HCT116 (cell line): ENCODE data around the gene CACNG1.

Source experiments
- CEBPB ChIP-seq: IDR thresholded peaks from 2 replicates; pipeline ENCODE4 v1.6.1; 2012; ENCODE audit warnings: low read depth
- POLR2A ChIP-seq: IDR thresholded peaks from 2 replicates; pipeline ENCODE4 v1.7.0; 2011; ENCODE audit warnings: borderline replicate concordance; ENCODE audit not compliant: insufficient read depth, insufficient read length; ENCODE audit errors: extremely low read depth
- POLR2AphosphoS5 ChIP-seq: IDR thresholded peaks from 2 replicates; pipeline ENCODE4 v1.6.1; 2011; ENCODE audit warnings: mild to moderate bottlenecking, low read depth, low read length, moderate library complexity
- RAD21 ChIP-seq: IDR thresholded peaks from 2 replicates; pipeline ENCODE4 v1.6.1; 2012; ENCODE audit warnings: low read depth, mild to moderate bottlenecking
- SIN3A ChIP-seq: IDR thresholded peaks from 2 replicates; pipeline ENCODE4 v1.6.1; 2012; ENCODE audit warnings: low read depth
- SP1 ChIP-seq: IDR thresholded peaks from 2 replicates; pipeline ENCODE4 v1.6.1; 2012; ENCODE audit warnings: low read depth
- YY1 ChIP-seq: IDR thresholded peaks from 2 replicates; pipeline ENCODE4 v1.6.1; 2011; ENCODE audit warnings: low read length, low read depth, moderate library complexity, mild to moderate bottlenecking; ENCODE audit not compliant: insufficient replicate concordance; ENCODE audit errors: extremely low read depth
- TF ChIP-seq, protein P1 (sequence below), 3 experiments: fragments of 200-600 bp in 1 of 3; sonication (generic) in 1 of 3; IDR thresholded peaks in 2 of 3; conservative IDR thresholded peaks in 1 of 3; 2 replicates each; pipeline ENCODE4 v1.5.1; 2012 to 2017; ENCODE audit warnings: low read depth in 2 of 3, low read length in 2 of 3, antibody characterized with exemption in 1 of 3, borderline replicate concordance in 1 of 3, control low read depth in 1 of 3, mild to moderate bottlenecking in 1 of 3, mixed read lengths in 1 of 3, mixed run types in 1 of 3, moderate library complexity in 1 of 3; ENCODE audit not compliant: insufficient read depth in 1 of 3
- TF ChIP-seq, protein P2 (sequence below): IDR thresholded peaks from 2 replicates; pipeline ENCODE4 v1.6.1; 2012

DNA sequence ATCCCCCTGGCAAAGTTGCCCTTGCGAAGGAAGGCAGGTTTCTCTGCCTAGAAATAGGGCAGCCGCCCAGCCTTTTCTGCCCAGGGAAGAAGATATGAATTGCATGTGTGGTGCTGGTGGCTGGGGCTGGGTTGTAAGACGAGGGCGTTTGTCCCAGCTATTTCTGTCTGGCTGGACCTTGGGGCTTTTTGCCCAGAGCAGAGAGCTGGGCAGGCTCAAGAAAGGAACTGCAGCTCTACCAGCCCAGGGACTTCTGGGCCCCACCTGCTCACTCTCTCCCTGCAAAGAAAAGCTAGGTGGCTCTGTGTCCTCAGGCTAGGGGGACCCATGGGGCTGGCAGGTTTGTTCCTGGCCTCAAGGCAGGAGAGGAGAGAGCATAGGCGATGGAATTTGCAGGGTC is 586 bp downstream of the CACNG1 start:
- TF ChIP-seq POLR2A, result no peak
- TF ChIP-seq, protein P1, sequence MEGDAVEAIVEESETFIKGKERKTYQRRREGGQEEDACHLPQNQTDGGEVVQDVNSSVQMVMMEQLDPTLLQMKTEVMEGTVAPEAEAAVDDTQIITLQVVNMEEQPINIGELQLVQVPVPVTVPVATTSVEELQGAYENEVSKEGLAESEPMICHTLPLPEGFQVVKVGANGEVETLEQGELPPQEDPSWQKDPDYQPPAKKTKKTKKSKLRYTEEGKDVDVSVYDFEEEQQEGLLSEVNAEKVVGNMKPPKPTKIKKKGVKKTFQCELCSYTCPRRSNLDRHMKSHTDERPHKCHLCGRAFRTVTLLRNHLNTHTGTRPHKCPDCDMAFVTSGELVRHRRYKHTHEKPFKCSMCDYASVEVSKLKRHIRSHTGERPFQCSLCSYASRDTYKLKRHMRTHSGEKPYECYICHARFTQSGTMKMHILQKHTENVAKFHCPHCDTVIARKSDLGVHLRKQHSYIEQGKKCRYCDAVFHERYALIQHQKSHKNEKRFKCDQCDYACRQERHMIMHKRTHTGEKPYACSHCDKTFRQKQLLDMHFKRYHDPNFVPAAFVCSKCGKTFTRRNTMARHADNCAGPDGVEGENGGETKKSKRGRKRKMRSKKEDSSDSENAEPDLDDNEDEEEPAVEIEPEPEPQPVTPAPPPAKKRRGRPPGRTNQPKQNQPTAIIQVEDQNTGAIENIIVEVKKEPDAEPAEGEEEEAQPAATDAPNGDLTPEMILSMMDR (IDR thresholded peaks at IDR 0.05 in 2 of 3, conservative IDR thresholded peaks at IDR 0.05 in 1 of 3; ENCODE audit: borderline replicate concordance in 1 of 3, insufficient read depth in 1 of 3, low read depth in 2 of 3, low read length in 2 of 3), result no peak
- TF ChIP-seq SIN3A, result no peak
- TF ChIP-seq, protein P2, sequence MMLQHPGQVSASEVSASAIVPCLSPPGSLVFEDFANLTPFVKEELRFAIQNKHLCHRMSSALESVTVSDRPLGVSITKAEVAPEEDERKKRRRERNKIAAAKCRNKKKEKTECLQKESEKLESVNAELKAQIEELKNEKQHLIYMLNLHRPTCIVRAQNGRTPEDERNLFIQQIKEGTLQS, result no peak
- no peak for TF ChIP-seq CEBPB
- TF ChIP-seq POLR2AphosphoS5, result no peak
- no peak for TF ChIP-seq YY1
- no peak; the same call in 1 of the 2 replicates for TF ChIP-seq RAD21
- TF ChIP-seq SP1, result no peak
